GM10248 (cell line): ENCODE results near the gene BCL3.

Experiments used
- CTCF ChIA-PET: fragments of 300-600 bp; sonication (Branson Sonifier 250); formaldehyde crosslinking; extraction: SDS; loops from one replicate; lab custom pipeline; 2021; ENCODE audit warnings: antibody characterized with exemption; lab: Yijun Ruan, JAX
- POLR2A ChIA-PET: fragments of 350-650 bp; sonication (Branson Sonifier 250); formaldehyde crosslinking; extraction: SDS; loops from one replicate; lab custom pipeline; 2020; ENCODE audit warnings: antibody characterized with exemption; lab: Yijun Ruan, JAX
- DNase-seq: peaks from one replicate; pipeline ENCODE4 v3.0.0; 2012; ENCODE audit errors: extremely low spot score
- TF ChIP-seq, protein P1 (sequence below): IDR thresholded peaks from 2 replicates; pipeline ENCODE4 v1.5.1; 2012; ENCODE audit warnings: mild to moderate bottlenecking, low read depth; ENCODE audit errors: extremely low read depth, missing control alignments, control extremely low read depth

BCL3 gene

DNA sequence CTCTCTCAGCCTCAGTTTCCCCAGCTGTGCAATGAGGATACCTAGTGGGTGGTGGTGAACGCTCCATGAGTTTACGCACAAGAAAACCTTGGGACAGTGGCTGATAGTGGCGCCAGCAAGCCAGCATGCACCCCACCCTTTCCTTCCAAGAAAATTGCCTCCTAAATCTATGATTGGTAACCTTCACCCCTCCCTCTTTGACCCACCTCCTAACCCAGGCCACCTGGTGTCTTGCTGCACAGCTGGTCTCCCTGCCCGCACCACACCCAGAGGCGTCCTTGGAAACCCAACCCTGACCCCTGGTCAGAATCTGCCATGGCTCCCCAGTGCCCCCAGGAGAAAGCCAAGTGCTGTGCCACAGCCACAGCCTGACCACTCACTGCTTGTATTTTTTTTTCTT lies 22.8 kb upstream of the BCL3 start:
- ChIA-PET POLR2A (interaction anchor here (0.6 kb wide), 2 partner anchors 22 to 94 kb away, joined by 4 to 5 read pairs; no protein-coding TSS in a partner anchor), CTCF (interaction anchor here (0.7 to 18.1 kb wide), 8 partner anchors 7 to 83 kb away, joined by 3 to 513 read pairs (median 48); partner anchors contain the start of gene CBLC)
- TF ChIP-seq, protein P1, sequence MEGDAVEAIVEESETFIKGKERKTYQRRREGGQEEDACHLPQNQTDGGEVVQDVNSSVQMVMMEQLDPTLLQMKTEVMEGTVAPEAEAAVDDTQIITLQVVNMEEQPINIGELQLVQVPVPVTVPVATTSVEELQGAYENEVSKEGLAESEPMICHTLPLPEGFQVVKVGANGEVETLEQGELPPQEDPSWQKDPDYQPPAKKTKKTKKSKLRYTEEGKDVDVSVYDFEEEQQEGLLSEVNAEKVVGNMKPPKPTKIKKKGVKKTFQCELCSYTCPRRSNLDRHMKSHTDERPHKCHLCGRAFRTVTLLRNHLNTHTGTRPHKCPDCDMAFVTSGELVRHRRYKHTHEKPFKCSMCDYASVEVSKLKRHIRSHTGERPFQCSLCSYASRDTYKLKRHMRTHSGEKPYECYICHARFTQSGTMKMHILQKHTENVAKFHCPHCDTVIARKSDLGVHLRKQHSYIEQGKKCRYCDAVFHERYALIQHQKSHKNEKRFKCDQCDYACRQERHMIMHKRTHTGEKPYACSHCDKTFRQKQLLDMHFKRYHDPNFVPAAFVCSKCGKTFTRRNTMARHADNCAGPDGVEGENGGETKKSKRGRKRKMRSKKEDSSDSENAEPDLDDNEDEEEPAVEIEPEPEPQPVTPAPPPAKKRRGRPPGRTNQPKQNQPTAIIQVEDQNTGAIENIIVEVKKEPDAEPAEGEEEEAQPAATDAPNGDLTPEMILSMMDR = no peak
- no peak for DNase-seq

DNA sequence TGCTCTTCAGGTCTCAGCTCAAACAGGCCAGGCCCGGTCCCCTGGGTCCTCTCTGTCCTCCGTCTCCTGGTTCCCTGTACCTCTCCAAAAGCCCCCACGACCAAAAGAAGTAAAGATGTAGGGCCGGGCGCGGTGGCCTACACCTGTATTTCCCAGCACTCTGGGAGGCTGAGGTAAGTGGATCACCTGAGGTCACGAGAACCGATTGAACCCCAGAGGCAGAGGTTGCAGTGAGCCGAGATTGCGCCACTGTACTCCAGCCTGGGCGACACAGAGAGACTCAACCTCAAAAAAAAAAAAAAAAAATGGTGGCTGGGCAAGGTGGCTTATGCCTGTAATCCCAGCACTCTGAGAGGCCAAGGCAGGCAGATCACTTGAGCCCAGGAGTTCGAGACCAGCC lies 22.0 kb upstream of the BCL3 start:
- ChIA-PET CTCF (interaction anchor here (0.7 to 18.1 kb wide), 6 partner anchors 10 to 84 kb away, joined by 3 to 513 read pairs (median 48); partner anchors contain the start of gene CBLC), POLR2A (no interaction called here)
- no peak for DNase-seq
- TF ChIP-seq, protein P1 = no peak

DNA sequence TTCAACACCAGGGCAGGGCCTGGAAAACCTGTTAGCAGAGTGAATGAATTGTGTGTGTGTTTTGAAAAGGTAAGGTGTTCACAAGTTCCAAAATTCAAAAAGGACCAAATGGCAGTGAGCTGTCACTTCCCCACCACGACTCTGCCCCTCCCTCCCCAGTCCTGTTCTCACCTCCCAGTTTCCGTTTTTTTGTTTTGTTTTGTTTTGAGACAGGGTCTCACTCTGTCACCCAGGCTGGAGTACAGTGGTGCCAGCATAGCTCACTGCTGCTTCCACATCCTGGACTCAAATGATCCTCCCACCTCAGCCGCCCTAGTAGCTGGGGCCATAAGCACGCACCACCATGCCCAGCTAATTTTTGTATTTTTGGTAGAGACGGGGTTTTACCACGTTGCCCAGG lies 20.3 kb upstream of the BCL3 start:
- POLR2A ChIA-PET = interaction anchor here (0.6 kb wide), 1 partner anchor 38 kb away, joined by 4 read pairs; no protein-coding TSS in a partner anchor
- no peak for DNase-seq
- CTCF ChIA-PET = interaction anchor here (0.7 to 18.1 kb wide), 7 partner anchors 12 to 72 kb away, joined by 3 to 513 read pairs (median 5); partner anchors contain the start of gene CBLC
- TF ChIP-seq, protein P1 = no peak

DNA sequence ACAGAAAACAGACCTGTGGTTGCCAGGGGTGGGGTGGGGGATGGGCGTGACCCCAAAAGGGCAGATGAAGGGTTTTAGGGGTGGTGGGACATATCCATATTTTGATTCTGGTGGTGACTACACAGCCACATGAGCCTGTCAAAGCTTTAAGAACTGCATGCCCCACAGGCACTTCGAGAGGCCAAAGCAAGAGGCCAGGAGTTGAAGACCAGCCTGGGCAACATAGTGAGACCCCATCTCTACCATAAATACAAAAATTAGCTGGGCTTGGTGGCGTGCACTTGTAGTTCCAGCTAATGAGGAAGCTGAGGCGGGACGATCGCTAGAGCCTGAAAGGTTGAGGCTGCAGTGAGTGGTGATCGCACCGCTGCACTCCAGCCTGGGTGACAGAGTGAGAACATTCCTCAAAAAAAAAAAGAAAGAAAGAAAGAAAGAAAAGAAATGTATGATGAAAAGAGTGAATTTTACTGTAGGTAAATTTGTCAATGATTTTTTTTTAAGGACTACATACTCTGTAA lies 18.9 kb upstream of the BCL3 start:
- POLR2A ChIA-PET = no interaction called here
- TF ChIP-seq, protein P1 = no peak
- DNase-seq = no peak
- CTCF ChIA-PET = interaction anchor here (1.3 to 18.1 kb wide), 6 partner anchors 10 to 116 kb away, joined by 4 to 513 read pairs (median 5); partner anchors contain the start of genes CBLC and NECTIN2

DNA sequence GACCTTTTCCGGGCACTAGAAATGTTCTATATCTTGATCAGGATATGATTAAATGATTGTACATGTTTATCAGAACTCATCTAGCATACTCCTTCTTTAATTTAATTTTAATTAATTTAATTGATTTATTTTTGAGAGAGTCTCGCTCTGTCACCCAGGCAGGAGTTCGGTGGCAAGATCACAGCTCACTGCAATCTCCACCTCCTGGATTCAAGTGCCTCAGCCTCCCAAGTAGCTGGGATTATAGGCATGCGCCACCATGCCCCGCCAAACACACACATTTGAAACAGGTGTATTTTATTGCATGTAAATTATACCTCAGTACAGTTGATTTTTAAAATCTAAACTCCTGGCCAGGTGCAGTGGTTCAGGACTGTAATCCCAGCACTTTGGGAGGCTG lies 17.4 kb upstream of the BCL3 start:
- CTCF ChIA-PET = interaction anchor here (1.1 to 18.1 kb wide), 4 partner anchors 7 to 53 kb away, joined by 3 to 513 read pairs (median 21); partner anchors contain the start of gene CBLC
- POLR2A ChIA-PET = no interaction called here
- TF ChIP-seq, protein P1 = no peak
- no peak for DNase-seq

DNA sequence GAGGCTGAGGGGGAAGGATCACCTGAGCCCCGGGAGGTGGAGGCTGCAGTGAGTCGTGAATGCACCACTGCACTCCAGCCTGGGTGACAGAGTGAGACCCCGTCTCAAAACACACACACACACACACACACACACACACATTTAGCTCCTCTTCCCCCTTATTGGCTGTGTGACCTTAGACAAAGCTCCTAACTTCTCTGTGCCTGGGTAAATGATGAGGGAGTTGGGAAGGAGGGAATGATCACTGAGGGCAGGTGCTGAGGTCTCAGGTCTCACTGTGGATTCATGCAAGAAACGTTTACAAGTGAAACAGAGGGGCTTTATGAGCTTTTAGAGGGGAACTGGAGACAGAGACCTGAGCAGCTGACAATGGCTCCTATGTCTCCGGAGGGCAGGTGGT lies 16.9 kb upstream of the BCL3 start:
- ChIA-PET CTCF (interaction anchor here (1.1 to 18.1 kb wide), 4 partner anchors 8 to 53 kb away, joined by 3 to 513 read pairs (median 21); partner anchors contain the start of gene CBLC), POLR2A (no interaction called here)
- no peak for DNase-seq
- TF ChIP-seq, protein P1 = no peak
